Stimulated activated CD4-positive, alpha-beta T cell treated with anti-CD3 and anti-CD28 coated beads, Interleukin-1b, Interleukin-23, amount 100 ng/mL, for 24 hours (primary cell): Measurements from ENCODE around the gene THAP7.
"Not testable (repeated sequence)": the region's sequence is repeated elsewhere in the genome, so short reads cannot be mapped to it uniquely, and the experiment has no call there.

Source experiments
- DNase-seq, 4 experiments: peaks; one replicate each; pipeline ENCODE4 v3.0.0-alpha.2; 2020; ENCODE audit warnings: low read depth in 4 of 4, low spot score in 1 of 4

Gene THAP7

DNA sequence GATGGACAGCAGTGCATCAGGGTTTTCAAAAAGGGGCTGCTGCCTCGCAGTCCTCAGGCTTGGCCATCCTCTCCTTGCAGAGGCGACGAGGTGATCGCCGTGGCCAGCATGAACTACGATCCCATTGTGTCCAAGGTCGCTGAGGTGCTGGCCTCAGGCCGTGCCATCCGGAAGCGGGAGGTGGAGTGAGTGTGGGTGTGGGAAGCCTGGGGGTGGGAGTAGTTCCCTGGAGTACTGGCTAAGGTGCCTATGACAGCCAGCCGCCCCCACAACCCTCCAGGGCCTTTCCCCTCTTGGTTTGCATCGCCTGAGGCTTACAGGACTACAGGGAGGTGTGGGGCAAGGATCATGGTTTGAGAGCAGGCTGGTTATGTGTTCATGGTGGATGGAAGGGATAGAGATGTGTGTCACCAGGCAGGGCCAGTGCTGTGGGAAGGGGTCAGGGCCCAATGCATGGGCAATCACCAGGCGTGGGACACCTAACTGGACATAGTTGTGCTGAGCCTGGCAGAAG, 21.9 kb downstream of the THAP7 start:
- DNase-seq = no peak

DNA sequence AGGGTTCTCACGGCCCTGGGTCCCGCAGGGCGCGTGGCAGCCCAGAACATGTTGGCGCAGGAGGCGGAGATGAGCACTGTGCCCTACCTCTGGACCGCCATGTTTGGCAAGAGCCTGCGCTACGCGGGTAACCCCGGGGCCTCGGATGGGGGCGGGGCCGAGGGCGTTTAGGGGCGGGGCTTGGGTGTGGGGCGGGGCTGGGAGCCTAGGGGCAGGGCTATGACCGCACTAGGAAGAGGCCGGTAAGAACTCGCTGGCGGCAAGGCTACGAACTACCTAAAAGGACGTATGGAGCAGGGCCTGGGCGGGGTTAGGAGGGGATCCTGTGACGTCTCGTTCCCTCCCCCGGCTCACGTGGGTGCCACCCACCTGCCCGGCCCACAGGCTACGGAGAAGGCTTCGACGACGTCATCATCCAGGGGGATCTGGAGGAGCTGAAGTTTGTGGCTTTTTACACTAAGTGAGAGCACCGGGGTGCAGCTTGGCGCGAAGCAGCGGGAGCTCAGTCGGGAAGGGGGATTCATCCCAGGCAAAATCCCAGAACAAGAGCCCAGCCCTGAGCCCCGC, 22.6 kb downstream of the THAP7 start:
- DNase-seq = peak in 3 of 4 experiments; percentile 43 to 70 (median 59)

DNA sequence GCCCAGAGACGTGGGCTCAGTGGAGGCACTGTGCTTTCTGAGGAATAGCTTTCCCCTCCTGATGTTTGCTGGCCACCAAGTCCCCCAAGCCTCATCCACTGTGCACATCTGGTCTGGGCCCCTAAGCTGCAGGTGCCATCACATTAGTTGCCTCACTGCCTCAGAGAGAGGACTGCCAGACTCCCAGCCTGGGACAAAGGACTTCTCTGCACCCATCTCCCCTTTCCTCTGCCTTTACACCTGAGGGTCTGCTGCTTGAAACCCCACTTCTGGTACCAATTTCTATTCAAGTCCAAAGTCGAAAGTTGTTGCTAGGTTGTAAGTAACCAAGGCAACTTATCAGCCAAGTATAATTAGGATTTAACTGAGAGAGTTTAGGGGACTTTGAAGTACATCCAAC, 23.5 kb downstream of the THAP7 start:
- no peak for DNase-seq

DNA sequence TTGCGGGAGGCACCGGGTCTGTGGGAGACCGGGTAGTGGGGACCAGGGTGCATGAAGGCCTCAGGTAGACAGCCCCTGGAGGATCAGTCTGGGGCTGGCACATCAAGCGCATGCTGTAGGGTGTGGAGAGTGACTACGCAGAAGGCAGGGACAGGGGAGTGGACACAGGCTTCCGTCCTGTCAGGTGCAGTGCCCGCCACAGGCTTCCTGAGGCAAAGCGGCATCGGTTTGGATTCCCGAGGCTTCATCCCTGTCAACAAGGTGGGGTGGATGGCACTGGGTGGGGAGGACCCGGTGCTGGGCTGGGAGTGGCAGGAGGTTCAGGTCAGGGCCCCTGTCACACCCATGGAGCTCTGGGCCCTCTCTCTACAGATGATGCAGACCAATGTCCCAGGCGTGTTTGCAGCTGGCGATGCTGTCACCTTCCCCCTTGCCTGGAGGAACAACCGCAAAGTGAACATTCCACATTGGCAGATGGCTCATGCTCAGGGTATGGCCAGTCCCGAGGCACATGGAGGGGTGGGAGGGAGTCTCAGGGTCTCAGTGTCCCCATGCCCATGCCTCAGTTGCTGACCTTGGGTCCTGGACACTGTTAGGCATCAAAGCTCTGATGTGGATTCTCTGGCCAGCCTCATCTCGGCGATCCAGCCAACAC, 24.3 kb downstream of the THAP7 start:
- DNase-seq = no peak

DNA sequence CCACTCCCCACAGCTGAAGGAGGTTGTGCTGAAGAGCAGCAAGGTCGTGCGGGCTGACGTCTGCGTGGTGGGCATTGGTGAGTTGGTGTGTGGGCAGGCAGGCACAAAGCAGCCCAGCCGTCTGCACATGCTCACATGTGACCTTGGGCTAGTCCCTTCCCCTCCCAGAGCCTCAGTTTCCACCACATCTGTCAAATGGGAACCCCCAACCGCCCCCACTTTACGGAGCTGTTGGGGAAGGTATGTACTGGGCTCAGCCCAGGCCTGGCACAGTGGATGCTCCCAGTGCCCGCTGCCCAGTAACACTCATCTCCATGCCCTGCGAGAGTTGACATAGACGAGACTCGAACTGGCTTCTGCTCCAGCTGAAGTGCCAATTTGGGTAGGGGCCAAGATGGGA, 24.9 kb downstream of the THAP7 start:
- DNase-seq = no peak

GRCh38 chr22:20976291-20976877, 25.5 kb downstream of the THAP7 start:
- DNase-seq = no peak

GRCh38 chr22:20975541-20976290, 26.2 kb downstream of the THAP7 start:
- no peak for DNase-seq

DNA sequence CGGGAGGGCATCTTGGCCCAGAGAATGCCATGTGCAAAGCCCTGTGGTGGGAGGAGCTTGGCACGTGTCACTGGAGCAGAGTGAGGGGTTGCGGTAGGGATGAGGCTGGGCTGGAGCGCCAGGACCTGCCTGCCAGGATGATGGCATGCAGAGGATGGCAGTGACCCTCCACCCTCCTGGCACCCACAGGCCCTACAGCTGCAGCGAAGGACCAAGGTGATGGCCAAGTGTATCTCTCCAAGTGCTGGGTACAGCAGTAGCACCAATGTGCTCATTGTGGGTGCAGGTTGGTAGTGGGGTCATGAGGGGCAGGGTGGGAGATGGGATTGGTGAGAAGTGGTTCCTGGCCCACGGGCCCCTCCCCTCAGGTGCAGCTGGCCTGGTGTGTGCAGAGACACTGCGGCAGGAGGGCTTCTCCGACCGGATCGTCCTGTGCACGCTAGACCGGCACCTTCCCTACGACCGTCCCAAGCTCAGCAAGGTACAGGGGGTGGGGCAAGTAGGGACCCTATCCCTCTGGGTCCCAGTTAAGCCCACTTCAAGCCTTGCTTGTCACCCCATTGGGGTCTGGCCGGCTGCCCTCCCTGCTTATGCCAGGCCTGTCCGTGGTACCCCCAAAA, 27.5 kb downstream of the THAP7 start:
- no peak for DNase-seq

DNA sequence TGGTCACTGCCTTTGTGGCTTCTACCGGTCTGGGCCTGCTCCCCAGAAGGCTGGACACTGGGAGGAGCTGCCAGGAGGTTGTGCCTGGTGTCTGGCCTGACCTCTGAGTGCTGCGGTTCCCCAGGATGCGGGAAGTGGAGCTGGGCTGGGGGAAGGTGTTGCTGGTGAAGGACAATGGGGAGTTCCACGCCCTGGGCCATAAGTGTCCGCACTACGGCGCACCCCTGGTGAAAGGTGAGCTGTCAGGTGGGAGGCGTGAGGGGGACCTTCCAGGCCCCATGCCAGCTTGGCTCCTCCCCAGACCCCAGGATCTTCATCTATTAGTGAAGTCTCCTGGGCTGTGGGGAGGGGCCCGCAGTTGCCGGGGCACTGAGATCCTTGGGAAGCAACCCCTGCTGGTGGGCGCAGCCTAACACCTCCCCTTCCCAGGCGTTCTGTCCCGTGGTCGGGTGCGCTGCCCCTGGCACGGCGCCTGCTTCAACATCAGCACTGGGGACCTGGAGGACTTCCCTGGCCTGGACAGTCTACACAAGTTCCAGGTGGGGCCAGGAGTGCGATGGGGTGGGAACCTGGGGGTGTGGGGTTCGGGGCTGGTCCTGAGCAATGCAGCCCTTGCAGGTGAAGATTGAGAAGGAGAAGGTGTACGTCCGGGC, 28.2 kb downstream of the THAP7 start:
- DNase-seq = no peak

DNA sequence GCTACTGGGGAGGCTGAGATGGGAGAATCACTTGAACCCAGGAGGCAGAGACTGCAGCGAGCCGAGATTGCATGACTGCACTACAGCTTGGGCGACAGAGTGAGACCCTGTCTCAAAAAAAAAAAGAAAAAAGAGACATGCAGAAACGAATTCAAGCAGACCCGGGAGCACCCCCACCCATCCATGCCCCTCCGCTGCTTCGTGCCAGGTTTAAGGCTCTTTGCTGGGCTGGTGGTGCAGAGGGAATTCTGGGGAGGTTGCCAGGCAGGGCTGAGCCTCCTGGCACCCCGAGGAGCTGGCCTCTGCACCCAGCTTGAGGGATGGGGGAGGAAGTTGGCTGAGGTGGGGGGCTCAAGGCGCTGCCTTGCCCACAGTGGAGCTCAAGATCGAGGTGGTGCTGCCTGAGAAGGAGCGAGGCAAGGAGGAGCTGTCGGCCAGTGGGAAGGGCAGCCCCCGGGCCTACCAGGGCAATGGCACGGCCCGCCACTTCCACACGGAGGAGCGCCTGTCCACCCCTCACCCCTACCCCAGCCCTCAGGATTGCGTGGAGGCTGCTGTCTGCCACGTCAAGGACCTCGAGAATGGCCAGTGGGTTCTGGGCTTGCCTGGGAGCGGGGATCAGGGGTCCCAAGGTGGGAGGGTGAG, 28.9 kb downstream of the THAP7 start:
- DNase-seq = no peak

DNA sequence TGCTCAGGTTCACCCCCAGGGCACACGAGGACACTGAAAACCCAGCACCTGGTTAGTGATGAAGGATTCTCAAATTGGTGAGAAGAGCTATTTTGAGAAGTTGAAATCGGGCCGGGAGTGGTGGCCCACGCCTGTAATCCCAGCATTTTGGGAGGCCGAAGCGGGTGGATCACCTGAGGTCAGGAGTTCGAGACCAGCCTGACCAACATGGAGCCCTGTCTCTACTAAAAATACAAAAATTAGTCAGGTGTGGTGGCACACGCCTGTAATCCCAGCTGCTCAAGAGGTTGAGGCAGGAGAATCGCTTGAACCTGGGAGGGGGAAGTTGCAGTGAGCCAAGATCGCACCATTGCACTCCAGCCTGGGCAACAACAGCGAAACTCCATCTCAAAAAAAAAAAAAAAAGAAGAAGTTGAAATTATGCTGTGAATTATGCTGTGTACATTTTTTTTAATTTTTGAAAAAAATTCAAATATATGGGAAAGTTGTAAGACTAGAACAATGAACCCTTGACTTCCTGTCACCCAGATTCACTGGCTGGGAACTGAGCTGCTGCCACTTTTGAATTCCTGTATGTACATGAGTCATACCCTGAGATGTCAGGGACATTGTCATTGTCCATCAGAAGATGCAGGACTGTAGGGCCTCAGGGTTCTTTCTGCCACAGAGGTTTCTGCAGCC, 29.8 kb downstream of the THAP7 start:
- DNase-seq = not testable (repeated sequence)

GRCh38 chr22:20970939-20971657, 30.8 kb downstream of the THAP7 start:
- no peak for DNase-seq

DNA sequence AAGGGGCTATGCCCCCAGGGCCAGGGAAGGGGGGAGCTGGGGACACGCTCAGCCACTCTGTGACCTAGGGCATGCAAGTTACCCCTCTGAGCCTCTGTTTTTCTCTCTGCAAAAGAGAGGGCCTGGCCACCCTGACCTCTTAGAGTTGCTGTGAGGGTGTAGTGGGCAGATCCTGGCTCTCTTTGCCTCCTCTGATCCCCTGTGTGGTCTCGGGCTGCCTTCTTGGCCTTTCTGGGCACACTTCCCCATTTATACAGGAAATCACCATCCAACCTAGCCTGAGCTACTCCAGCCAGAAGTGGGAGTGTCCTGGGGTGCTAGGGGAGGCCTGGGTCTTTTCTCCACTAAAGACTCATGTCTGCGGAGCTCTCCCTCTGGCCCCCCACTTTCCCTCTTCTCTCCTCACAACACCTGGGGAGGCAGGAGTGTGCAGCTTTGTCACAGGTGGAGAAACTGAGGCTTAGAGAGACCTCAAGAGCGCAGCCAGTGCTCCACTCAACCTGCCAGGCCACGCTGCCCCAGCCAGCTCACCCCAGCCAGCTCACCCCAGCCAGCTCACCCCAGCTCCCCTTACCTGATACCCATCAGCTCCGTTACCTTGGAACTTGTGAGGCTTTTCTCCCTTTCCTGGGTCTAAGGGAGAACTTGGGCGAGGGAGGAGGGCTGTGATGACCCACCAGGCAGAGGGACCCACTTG, 33.5 kb downstream of the THAP7 start:
- no peak for DNase-seq

DNA sequence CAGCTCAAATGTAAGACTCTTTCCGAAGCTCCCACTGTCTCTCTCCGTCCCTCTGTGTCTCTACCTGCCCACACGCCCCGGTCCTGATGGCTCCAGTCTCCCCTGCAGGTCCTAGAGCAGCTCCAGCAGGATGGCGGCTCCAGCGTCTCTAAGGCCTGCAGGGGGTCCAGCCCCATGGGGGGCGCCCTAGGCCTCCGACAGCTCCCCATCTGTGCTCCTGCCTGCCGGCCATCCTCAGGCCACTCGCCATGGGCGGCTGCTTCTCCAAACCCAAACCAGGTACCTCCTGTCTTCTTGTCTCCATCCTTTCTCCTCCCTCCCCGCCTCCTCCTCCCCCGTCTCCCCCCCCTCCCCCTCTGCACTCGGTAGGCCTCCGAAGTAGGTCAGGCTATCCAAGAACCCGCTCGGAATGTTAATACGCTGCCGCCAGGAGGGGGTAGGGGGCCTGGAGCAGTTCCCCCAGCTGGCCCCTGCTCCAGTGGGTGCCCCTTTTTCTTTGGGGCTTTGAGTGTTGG, 34.2 kb downstream of the THAP7 start:
- DNase-seq = no peak

GRCh38 chr22:20966883-20967696, 34.8 kb downstream of the THAP7 start, which contains the start of gene AIFM3:
AIFM3 (plus strand) TSS chr22:20967255; CDS start chr22:20967945, 690 bp downstream.
- no peak for DNase-seq

DNA sequence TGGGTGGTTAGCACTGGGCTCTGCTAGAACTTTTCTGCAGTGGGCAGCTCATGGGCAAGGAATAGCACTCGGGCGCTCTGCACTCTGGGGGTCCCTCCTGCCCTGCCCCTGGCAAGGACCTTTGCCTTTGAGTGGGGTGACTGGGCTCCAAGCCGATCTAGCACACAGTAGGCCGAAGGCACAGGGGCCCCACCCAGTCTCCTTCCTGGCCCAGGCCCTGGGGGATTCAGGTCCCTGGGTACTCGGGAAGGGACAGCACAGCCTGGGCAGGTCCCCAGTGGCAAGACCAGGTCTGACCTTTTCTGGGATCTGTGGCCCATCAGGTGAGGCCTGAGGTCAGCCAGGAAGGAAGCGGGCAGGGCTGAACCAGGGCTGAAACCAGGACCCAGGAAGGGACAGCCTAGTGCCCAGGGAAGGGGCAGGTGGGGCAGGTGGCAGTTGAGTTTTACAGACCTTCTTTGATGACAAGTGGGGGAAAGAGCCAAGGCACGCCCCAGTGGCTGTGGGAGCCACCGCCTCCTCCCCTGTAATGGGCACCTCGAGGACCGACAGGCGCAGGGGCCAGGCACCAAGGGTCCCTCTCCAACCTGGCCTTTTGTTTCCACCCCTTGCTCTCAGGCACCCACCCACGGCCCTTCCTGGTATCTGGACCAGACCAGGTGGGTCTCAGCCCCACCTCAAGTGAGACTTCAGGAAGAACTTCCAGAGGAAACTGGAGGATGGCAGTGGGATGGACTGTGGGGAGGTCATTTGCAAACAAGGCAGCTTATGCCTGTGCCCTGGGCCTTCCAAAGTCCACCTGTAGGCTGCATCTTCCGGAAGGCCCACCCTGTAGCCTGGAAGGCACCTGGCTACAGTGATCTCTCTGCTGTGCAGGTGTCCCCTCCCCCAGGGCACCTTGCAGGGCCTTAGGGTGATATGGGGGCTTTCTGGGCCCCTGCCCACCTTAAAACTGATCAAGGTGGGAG, 35.7 kb downstream of the THAP7 start:
- no peak for DNase-seq
